ENCODE data around the gene FAM98C. TPM values are rescaled to one million over a fixed set of nuclear protein-coding genes. Genes with fewer than 3 reads are reported as not detected.
"Not testable (repeated sequence)": the region's sequence is repeated elsewhere in the genome, so short reads cannot be mapped to it uniquely, and the experiment has no call there.

The FAM98C gene
- polyA plus RNA-seq, 3 donors: 10.6 to 13.4 (median 11.9) TPM

DNA sequence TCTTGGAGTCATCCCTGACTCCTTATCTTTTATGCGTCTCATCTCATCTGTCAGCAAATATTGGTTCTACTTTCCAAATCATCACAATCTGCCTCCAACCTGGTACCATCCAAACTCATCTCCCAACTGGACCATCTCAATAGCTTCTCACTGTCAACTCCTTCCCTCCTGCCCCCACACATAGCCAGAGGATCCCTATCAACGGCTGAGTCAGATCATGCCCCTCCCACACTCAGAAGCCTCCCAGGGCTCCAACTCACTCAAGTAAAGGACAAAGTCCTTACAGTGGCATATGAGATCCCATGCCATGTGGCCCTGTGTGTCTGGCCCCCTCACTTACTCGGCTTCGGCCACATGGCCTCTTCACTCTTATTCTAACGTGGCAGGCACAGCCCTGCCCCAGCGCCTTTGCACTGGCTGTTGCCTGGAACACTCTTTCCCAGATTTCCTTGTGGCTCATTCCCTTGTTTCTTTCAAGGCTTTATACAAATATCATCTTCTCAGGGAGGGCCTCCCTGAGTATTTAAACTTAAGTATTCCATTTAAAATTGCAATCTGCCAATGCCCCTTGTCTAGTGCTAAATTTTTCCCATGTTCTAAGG, 10.1 kb upstream of the FAM98C start:
- no peak for DNase-seq (ENCODE audit: low read depth in 3 of 3, low spot score in 2 of 3)

GRCh38 chr19:38394488-38394887, 8.4 kb upstream of the FAM98C start:
- no peak for DNase-seq (ENCODE audit: low read depth in 3 of 3, low spot score in 2 of 3)

DNA sequence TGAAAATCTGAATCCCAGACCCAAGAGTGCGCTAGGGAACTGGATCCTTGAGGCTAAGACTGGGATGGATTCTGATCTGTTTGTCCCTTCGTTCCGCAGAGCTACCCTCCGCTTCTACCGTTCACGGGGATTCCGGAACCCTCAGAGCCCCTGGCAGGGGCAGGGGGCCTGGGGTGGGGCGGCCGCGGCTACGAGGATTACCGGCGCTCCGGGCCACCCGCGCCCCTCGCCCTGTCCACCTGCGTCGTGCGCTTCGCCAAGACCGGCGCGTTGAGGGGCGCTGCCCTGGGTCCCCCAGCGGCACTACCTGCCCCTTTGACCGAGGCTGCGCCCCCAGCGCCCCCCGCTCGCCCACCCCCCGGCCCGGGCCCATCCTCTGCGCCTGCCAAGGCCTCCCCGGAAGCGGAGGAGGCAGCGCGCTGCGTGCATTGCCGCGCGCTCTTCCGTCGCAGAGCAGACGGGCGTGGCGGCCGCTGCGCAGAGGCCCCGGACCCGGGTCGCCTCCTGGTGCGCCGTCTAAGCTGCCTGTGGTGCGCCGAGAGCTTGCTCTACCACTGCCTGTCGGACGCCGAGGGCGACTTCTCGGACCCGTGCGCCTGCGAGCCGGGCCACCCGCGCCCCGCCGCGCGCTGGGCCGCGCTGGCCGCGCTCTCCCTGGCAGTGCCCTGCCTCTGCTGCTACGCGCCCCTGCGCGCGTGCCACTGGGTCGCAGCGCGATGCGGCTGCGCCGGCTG, 7.3 kb upstream of the FAM98C start:
- DNase-seq (ENCODE audit: low read depth in 3 of 3, low spot score in 2 of 3): no peak

DNA sequence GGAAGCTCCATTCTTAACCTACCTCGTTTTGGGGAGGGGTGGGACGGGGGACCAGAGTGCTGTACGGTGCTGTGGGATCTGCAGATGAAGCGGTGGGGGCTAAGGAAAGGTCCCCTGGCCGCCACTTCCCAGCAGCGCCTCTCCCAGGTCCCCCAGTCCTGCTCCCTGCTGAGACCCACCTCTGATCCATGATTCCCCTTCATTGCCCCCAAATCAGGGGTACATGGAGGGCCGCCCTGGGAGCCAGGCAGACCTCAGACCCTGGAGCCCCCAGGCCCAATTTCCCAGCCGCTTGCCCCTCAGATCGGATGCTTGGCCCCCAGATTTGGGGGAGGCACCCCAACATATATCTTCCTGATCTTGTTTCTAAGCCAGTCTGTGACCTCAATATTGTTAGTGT, 3.8 kb upstream of the FAM98C start:
- DNase-seq (ENCODE audit: low read depth in 3 of 3, low spot score in 2 of 3): no peak

DNA sequence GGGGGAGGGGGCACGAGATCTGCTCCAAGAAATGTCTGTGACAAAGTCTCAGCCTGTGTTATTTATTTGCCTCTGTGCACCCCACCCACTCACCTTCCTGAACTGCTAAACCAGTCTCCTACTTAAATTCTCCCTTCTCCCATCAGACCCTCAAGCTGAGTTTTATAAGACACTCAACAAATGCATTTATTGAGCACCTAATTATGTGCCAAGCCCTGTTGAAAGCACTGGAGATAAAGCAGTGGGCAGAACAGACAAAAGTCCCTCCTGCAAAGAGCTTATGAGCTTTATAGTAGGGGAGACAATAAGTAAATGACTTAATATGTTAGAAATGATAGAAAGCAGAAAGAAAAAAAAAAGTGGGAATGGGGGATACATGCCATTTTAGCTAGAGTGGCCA, 3.4 kb upstream of the FAM98C start:
- DNase-seq (ENCODE audit: low read depth in 3 of 3, low spot score in 2 of 3): no peak

DNA sequence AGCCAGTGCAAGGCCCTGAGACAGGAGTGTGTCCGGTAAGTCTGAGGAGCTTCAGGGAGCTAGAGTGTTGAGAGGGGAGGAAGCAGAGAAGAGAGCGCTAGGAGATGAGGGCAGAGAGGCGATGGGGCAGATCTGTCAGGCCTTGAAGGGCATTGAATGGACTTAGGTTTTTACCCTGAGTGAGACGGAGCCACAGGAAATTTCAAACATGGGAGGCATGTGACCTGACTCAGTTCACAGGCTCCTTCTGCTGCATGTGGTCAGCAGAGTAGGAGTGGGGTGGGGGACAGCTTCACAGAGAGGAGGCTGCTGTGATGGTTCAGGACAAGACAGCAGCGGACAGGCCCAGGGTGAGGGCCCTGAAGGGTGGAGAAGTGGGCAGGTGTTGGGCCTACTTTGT, 2.5 kb upstream of the FAM98C start:
- DNase-seq (ENCODE audit: low read depth in 3 of 3, low spot score in 2 of 3): no peak

DNA sequence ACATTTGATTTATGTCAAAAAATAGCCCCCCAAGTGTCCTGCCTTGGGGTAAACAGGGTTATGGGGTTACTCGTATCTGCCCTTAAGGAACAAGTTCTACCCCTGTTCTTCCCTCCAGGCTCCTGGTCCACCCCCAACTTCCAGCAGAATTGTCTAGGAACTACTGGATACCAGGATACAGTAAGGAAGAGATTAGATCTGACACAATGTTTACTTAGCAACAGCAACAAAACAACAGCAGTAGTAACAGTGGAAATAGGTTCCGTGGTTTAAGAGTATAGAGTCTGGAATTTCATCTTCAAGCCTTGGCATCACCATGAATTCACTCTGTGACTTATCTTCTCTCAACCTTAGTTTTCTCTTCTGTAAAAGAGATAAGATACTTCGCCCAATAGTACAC, 1.7 kb upstream of the FAM98C start:
- no peak for DNase-seq (ENCODE audit: low read depth in 3 of 3, low spot score in 2 of 3)

DNA sequence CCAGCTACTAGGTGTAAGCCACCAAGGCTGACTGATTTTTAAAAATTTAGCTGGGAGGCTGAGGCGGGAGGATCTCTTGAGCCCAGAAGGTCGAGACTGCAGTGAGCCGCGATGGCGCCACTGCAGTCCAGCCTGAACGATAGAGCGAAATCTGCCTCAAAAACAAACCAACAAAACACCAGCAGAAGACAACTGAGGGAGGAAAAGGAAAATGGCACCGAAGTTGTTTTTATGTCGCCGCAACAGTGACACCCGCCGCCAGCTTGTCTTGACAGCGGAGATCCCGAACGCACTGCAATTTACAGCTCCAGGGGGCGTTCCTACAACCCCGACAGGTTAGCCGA, 298 bp upstream of the FAM98C start:
- DNase-seq (ENCODE audit: low read depth in 3 of 3, low spot score in 2 of 3): no peak

- DNase-seq (ENCODE audit: low read depth in 3 of 3, low spot score in 2 of 3): no peak
Observed at GRCh38 chr19:38404858-38405257, 2.0 kb downstream of the FAM98C start.

DNA sequence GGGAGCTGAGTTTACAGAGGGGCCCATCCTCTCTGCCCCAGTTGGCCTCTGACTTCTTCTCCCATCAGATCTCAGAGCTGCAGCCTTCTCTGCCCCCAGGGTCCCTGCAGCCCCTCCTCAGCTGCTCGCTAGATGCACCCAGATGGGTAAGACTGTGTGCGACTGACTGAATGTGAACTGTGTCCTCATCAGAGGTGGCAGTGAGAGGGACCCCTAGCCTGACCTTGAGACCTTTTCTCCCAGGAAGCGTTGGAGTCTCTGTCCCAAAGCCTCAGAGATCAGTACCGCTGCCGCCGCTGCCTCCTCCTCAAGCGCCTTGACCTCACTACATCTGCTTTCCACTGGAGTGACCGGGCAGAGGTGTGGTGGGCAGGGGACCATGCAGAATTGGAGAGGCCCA, 2.4 kb downstream of the FAM98C start:
- no peak for DNase-seq (ENCODE audit: low read depth in 3 of 3, low spot score in 2 of 3)

DNA sequence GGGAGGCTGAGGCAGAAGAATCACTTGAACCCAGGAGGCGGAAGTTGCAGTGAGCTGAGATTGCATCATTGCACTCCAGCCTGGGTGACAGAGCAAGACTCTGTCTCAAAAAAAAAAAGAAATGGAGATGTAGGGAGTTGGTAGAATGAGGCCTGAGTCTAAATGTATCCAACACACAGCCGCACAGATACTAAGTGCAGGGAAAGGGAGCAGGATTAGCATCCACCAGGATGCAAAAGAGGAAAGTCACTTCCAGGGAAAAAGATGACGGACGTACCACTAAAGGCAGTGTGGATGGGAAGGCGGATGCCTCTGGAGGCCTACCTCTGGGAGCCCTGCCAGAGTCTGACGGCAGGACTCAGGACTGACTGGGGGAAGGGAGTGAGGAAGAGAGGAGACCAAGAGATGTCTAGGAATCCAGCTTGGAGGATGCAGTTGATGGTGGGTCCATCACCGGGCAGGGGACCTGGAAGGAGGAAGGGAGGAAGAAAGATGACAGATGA, 6.8 kb downstream of the FAM98C start:
- DNase-seq (ENCODE audit: low read depth in 3 of 3, low spot score in 2 of 3): no peak

- not testable (repeated sequence) for DNase-seq (ENCODE audit: low read depth in 3 of 3, low spot score in 2 of 3)
Observed at GRCh38 chr19:38410407-38410806, 7.5 kb downstream of the FAM98C start.

DNA sequence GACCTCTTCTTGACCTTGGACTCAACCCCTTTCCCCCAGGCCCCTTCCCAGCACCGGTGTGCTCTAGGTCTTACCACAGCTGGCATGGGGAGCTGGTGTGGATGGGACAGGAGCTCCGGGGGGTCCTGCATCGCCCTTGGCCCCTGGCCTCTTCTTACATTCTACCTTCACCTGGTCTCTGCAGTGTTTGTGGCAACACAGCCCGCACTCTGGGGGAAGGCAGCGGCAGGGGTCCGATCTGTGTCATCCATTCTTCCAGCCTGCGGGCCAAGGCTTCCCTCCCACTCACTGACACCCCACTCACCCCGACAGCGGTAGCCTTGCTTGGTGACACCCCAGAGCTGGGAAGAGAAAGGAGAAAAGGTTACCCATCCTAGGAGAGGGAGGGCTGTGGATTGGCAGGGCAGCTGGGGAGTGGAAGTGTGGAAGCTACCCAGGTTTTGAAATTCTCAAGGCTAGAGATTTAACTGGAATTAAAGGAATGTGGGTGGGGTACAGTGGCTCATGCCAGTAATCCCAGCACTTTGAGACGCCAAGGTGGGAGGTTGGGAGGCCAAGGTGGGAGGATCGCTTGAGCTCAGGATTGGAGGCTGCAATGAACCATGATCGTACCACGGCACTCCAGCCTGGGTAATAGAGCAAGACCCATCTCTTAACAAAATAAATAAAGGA, 8.3 kb downstream of the FAM98C start:
- DNase-seq (ENCODE audit: low read depth in 3 of 3, low spot score in 2 of 3): no peak

DNA sequence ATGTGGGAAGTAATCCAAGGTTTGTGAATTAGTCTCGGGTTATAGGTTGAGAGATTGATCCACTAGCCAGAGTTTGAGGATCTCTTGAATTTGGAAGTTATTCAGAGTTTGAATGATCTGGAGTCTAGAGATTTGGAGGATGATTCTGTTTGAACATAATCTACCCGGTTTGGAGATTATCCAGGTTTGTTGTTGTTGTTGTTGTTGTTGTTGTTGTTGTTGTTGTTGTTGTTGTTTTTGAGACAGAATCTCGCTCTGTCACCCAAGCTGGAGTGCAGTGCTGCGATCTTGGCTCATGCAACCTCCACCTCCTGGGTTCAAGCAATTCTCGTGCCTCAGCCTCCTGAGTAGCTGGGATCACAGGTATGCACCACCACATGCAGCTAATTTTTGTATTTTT, 9.0 kb downstream of the FAM98C start:
- DNase-seq (ENCODE audit: low read depth in 3 of 3, low spot score in 2 of 3): not testable (repeated sequence)

DNA sequence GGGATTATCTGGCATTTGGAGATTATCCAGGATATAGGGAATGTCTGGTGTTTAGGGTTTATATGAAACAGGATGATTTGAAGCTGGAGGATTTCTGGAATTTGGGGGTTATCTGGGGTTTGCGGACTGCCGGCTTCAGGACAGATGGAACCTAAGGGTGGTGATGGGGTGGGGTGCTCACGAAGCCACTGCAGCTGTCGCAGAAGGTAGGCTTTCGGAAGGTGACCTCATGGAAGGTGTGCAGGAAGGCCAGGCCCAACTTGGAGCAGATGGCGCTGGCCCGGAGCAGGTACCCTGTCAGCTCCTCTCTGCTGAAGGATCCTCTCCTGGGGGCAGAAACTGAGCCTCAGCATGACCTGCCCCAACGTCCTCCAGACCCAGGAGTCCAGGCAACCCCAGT, 9.6 kb downstream of the FAM98C start:
- no peak for DNase-seq (ENCODE audit: low read depth in 3 of 3, low spot score in 2 of 3)

DNA sequence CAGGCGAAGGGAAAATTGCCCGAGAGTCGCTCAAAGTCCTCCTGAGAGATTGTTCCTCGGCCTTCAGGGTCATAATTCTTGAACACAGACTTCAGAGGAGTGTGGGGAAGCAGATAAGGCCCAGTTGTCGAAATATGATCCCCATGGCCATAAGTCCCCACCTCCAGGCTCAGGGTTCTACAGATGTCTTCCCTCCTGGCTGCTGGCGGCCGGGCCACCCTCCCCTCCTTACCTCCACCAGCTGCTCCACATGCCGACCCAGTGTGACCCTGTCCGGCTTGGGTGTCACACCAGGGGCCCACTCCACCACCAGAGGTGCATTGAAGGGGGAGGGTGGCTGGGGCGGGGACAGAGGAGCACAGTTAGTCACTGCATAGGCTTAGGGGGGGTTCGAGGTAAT, 10.1 kb downstream of the FAM98C start:
- no peak for DNase-seq (ENCODE audit: low read depth in 3 of 3, low spot score in 2 of 3)

- DNase-seq (ENCODE audit: low read depth in 3 of 3, low spot score in 2 of 3): no peak
Observed at GRCh38 chr19:38413416-38413815, 10.5 kb downstream of the FAM98C start.

DNA sequence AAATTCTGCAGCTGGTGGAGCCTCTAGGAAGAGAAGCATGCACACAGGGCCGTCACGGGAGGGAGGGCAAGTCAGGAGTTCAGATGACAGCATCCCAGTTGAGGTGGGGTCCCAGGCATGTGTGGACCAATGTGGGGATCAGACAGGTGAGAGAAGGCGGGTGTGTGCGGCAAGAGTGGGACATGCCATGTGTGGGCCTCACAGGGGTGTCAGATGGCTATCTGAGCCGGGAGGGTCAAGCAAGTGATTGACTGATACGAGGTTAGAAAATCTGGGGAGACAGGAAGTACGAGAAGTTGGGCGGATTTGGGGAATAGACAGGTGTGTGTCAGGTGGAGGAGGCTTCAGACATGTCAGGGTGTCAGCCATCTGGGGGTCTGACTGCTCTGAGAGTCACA, 14.3 kb downstream of the FAM98C start:
- no peak for DNase-seq (ENCODE audit: low read depth in 3 of 3, low spot score in 2 of 3)

GRCh38 chr19:38417544-38418506, 14.9 kb downstream of the FAM98C start:
- DNase-seq (ENCODE audit: low read depth in 3 of 3, low spot score in 2 of 3): no peak

DNA sequence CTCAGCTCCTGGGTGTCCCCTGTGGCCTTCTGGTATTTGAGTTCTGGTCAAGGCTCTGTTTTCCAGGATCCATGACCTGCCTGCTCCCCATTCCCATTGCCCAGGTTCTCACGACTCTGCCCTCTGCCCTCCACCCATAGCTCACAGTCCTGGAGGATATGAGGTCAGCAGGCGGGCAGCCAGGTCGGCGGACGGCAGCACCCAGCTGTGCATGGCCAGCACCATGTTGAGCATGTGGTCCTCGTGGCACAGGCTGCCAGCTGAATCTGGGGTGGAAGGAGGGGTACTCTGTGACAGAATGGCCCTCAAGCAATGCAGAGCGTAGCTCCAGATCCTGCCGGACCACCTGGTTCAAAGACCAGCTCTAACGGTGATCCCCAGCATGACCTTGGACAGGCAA, 18.0 kb downstream of the FAM98C start:
- no peak for DNase-seq (ENCODE audit: low read depth in 3 of 3, low spot score in 2 of 3)

DNA sequence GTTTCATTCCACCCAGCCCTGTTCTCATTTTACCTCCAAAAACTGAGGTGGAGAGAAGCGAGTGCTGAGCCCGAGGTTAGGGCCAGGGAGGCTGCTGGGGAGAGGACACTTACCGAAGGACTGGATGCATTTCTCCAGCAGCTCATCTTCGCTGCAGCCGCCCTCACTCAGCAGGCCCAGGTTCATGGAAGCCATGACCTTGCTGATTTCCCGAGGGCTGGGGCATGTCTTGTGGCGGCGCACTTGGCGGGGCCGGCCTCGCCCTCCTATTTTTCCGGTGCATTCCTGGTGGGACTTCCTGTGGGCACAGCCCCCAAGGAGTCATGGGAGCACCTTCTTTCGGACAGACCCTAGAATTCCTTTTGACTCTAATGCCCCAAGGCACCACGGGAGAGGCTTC, 19.0 kb downstream of the FAM98C start:
- no peak for DNase-seq (ENCODE audit: low read depth in 3 of 3, low spot score in 2 of 3)
